SK-N-SH (cell line): ENCODE results near the gene GP1BA. TPM values are rescaled to one million over a fixed set of nuclear protein-coding genes. Genes with fewer than 3 reads are reported as not detected.
A peak's percentile ranks its signal among the peaks of the same experiment; 100 is the strongest.

ENCODE experiments used
- CTCF ChIA-PET: fragments of 300-600, 350-600 bp; formaldehyde crosslinking; extraction: SDS; loops from one replicate; lab custom pipeline; 2021; lab: Yijun Ruan, JAX
- POLR2A ChIA-PET: fragments of 350-600 bp; sonication (Branson Sonifier 250); formaldehyde crosslinking; extraction: SDS; loops from one replicate; lab custom pipeline; 2020; ENCODE audit warnings: antibody characterized with exemption, inconsistent platforms; lab: Yijun Ruan, JAX
- DNase-seq: peaks from one replicate; pipeline ENCODE4 v3.0.0; 2012
- H2AFZ ChIP-seq: fragments of 200-600 bp; sonication (generic); 2 replicates; pipeline ENCODE4 v1.8.1; 2016; ENCODE audit warnings: antibody characterized with exemption, mild to moderate bottlenecking, low read depth
- H3F3A ChIP-seq: fragments of 200-600 bp; sonication (generic); replicated peaks from 2 replicates; pipeline ENCODE3; 2016; ENCODE audit warnings: antibody characterized with exemption, mild to moderate bottlenecking; ENCODE audit not compliant: insufficient read depth
- H3K27ac ChIP-seq, 2 experiments: fragments of 200-500 bp in 1 of 2; fragments of 200-600 bp in 1 of 2; sonication (Bioruptor generic) in 1 of 2; sonication (generic), shearing (Covaris generic) in 1 of 2; 2 replicates each; pipeline versions ENCODE4 v1.5.1 to v1.6.1; 2014 to 2016; ENCODE audit warnings: low read depth in 2 of 2, inconsistent platforms in 1 of 2, low read length in 1 of 2, mild to moderate bottlenecking in 1 of 2, mixed read lengths in 1 of 2
- H3K27me3 ChIP-seq: fragments of 200-600 bp; sonication (generic), shearing (Covaris generic); 2 replicates; pipeline ENCODE4 v1.6.1; 2016; ENCODE audit warnings: mixed run types; ENCODE audit not compliant: insufficient read depth
- H3K36me3 ChIP-seq, 2 experiments: fragments of 200-500 bp in 1 of 2; fragments of 200-600 bp in 1 of 2; sonication (Bioruptor generic) in 1 of 2; sonication (generic) in 1 of 2; replicated peaks in 1 of 2; 2 replicates each; pipeline versions ENCODE3 to v1.5.1; 2014 to 2016; ENCODE audit warnings: low read length in 1 of 2, mild to moderate bottlenecking in 1 of 2; ENCODE audit not compliant: insufficient read depth in 2 of 2, control insufficient read depth in 1 of 2
- H3K4me1 ChIP-seq, 2 experiments: fragments of 200-500 bp in 1 of 2; fragments of 200-600 bp in 1 of 2; sonication (Bioruptor generic) in 1 of 2; sonication (generic), shearing (Covaris generic) in 1 of 2; 2 replicates each; pipeline versions ENCODE4 v1.5.1 to v1.6.1; 2014 to 2016; ENCODE audit warnings: low read depth in 1 of 2, low read length in 1 of 2, mixed run types in 1 of 2; ENCODE audit not compliant: insufficient read depth in 2 of 2, control insufficient read depth in 1 of 2
- H3K4me2 ChIP-seq: fragments of 200-600 bp; sonication (generic), shearing (Covaris generic); 2 replicates; pipeline ENCODE4 v1.6.1; 2017; ENCODE audit warnings: mixed run types
- H3K4me3 ChIP-seq, 2 experiments: fragments of 200-500 bp in 1 of 2; fragments of 200-600 bp in 1 of 2; sonication (Bioruptor generic) in 1 of 2; sonication (generic), shearing (Covaris generic) in 1 of 2; 2 replicates each; pipeline versions ENCODE4 v1.5.1 to v1.8.1; 2014 to 2016; ENCODE audit warnings: low read depth in 2 of 2, inconsistent platforms in 1 of 2, low read length in 1 of 2, mild to moderate bottlenecking in 1 of 2, mixed read lengths in 1 of 2, moderate library complexity in 1 of 2
- H3K79me2 ChIP-seq: fragments of 200-600 bp; sonication (generic); 2 replicates; pipeline ENCODE4 v1.8.1; 2017; ENCODE audit warnings: mild to moderate bottlenecking; ENCODE audit not compliant: insufficient read depth
- H3K9ac ChIP-seq: fragments of 200-600 bp; sonication (generic); 2 replicates; pipeline ENCODE4 v1.6.1; 2017; ENCODE audit warnings: mixed run types
- H3K9me2 ChIP-seq: fragments of 200-600 bp; sonication (generic); 2 replicates; pipeline ENCODE4 v1.6.1; 2017; ENCODE audit warnings: mixed run types
- H3K9me3 ChIP-seq: fragments of 200-600 bp; sonication (generic); 2 replicates; pipeline ENCODE4 v1.6.1; 2017; ENCODE audit warnings: mixed run types, mild to moderate bottlenecking, moderate library complexity
- H4K20me1 ChIP-seq: fragments of 200-600 bp; sonication (generic); 2 replicates; pipeline ENCODE4 v1.6.1; 2017; ENCODE audit warnings: mild to moderate bottlenecking, mixed run types; ENCODE audit not compliant: insufficient read depth
- CHD2 ChIP-seq: fragments of 150-350 bp; IDR thresholded peaks from 2 replicates; pipeline ENCODE4 v1.6.1; 2018; ENCODE audit warnings: low read length; ENCODE audit not compliant: partially characterized antibody
- ELF1 ChIP-seq: IDR thresholded peaks from 2 replicates; pipeline ENCODE4 v1.4.0; 2012
- EP300 ChIP-seq, 2 experiments: IDR thresholded peaks; 2 replicates each; pipeline versions ENCODE4 v1.4.0 to v1.6.1; 2012; ENCODE audit warnings: borderline replicate concordance in 1 of 2, low read depth in 1 of 2, low read length in 1 of 2
- FOXJ3 ChIP-seq: sonication (generic); formaldehyde crosslinking; IDR thresholded peaks from 2 replicates; pipeline ENCODE4 v1.5.1; 2020; ENCODE audit warnings: mild to moderate bottlenecking, missing genetic modification reagents
- GATA2 ChIP-seq: sonication (generic); formaldehyde crosslinking; IDR thresholded peaks from 2 replicates; pipeline ENCODE4 v1.5.0; 2020; ENCODE audit warnings: mild to moderate bottlenecking, missing genetic modification reagents
- JUND ChIP-seq: IDR thresholded peaks from 2 replicates; pipeline ENCODE4 v1.4.0; 2012
- MXI1 ChIP-seq: IDR thresholded peaks from 2 replicates; pipeline ENCODE4 v1.6.1; 2012; ENCODE audit warnings: mild to moderate bottlenecking, low read depth, low read length, improper control_type of control experiment
- NRF1 ChIP-seq: IDR thresholded peaks from 2 replicates; pipeline ENCODE4 v1.6.1; 2012; ENCODE audit warnings: low read depth, mild to moderate bottlenecking, low read length
- POLR2AphosphoS5 ChIP-seq: IDR thresholded peaks from 2 replicates; pipeline ENCODE4 v1.6.1; 2012; ENCODE audit warnings: low read depth, low read length
- RCOR1 ChIP-seq: fragments of 150-350 bp; IDR thresholded peaks from 2 replicates; pipeline ENCODE4 v1.6.1; 2017; ENCODE audit warnings: antibody characterized with exemption, low read length
- RFX5 ChIP-seq: IDR thresholded peaks from 2 replicates; pipeline ENCODE4 v1.6.1; 2012; ENCODE audit warnings: mild to moderate bottlenecking, improper control_type of control experiment, low read length
- RXRA ChIP-seq: IDR thresholded peaks from 2 replicates; pipeline ENCODE4 v1.4.0; 2012; ENCODE audit warnings: low read depth, mild to moderate bottlenecking, borderline replicate concordance
- SIN3A ChIP-seq: IDR thresholded peaks from 2 replicates; pipeline ENCODE4 v1.6.1; 2012; ENCODE audit warnings: low read depth, mild to moderate bottlenecking, low read length, moderate library complexity, borderline replicate concordance
- SMC3 ChIP-seq: IDR thresholded peaks from 2 replicates; pipeline ENCODE4 v1.6.1; 2012; ENCODE audit warnings: low read depth, low read length, improper control_type of control experiment
- TAF1 ChIP-seq: IDR thresholded peaks from 2 replicates; pipeline ENCODE4 v1.6.1; 2012; ENCODE audit warnings: low read depth, mild to moderate bottlenecking, low read length, moderate library complexity, borderline replicate concordance
- TCF12 ChIP-seq: IDR thresholded peaks from 2 replicates; pipeline ENCODE4 v1.4.0; 2012
- TEAD4 ChIP-seq: IDR thresholded peaks from 2 replicates; pipeline ENCODE4 v1.4.0; 2012; ENCODE audit warnings: mild to moderate bottlenecking, borderline replicate concordance; ENCODE audit not compliant: insufficient read depth
- YY1 ChIP-seq: IDR thresholded peaks from 2 replicates; pipeline ENCODE4 v1.4.0; 2012; ENCODE audit warnings: low read depth, mild to moderate bottlenecking
- WGBS: methylation state at CpG from one replicate; pipeline ENCODE4 v1.1.6; 2017; ENCODE audit warnings: low lambda C conversion rate; 5-methylcytosine and 5-hydroxymethylcytosine counted together
- polyA plus RNA-seq, 3 experiments: library from polyadenylated mRNA; depleted of rRNA; stranded (reverse); fragments of >200 nt; gene quantifications; 2 replicates each; pipeline ENCODE4 v1.2.3, GENCODE V29; 2012
- TF ChIP-seq, protein P1 (sequence below): fragments of 150-350 bp; IDR thresholded peaks from 2 replicates; pipeline ENCODE4 v1.6.1; 2016; ENCODE audit warnings: mild to moderate bottlenecking, low read depth, low read length
- TF ChIP-seq, protein P2 (sequence below): fragments of 200-600 bp; sonication (generic); IDR thresholded peaks from 2 replicates; pipeline ENCODE4 v1.6.1; 2017; ENCODE audit warnings: antibody characterized with exemption, mild to moderate bottlenecking, moderate library complexity
- TF ChIP-seq, protein P3 (sequence below): IDR thresholded peaks from 2 replicates; pipeline ENCODE4 v1.4.0; 2012; ENCODE audit warnings: low read depth, borderline replicate concordance
- TF ChIP-seq, protein P4 (sequence below): IDR thresholded peaks from 2 replicates; pipeline ENCODE4 v1.4.0; 2012; ENCODE audit warnings: low read depth, borderline replicate concordance
- TF ChIP-seq, protein P5 (sequence below): IDR thresholded peaks from 2 replicates; pipeline ENCODE4 v1.4.0; 2012; ENCODE audit warnings: low read depth

GP1BA gene
- polyA plus RNA-seq, 1 of the 3 experiments (the other 2 are of a cell fraction): not detected

DNA sequence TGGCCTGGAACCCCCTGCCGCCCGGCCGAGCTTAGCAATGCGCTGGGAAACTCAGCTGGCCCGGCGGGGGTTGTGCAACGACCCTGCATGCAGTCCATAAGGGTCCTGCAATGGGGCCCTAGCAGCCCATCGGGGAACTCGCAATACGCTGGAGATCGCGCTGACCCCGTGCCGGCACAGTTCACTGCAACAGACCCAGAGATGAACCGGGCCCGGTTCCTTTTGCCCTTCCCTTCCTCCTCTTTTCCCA, 7.4 kb downstream of the GP1BA start (continued):
- TF ChIP-seq, protein P1, sequence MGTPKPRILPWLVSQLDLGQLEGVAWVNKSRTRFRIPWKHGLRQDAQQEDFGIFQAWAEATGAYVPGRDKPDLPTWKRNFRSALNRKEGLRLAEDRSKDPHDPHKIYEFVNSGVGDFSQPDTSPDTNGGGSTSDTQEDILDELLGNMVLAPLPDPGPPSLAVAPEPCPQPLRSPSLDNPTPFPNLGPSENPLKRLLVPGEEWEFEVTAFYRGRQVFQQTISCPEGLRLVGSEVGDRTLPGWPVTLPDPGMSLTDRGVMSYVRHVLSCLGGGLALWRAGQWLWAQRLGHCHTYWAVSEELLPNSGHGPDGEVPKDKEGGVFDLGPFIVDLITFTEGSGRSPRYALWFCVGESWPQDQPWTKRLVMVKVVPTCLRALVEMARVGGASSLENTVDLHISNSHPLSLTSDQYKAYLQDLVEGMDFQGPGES: no peak
- TF ChIP-seq JUND (no peak), TEAD4 (no peak), RCOR1 (no peak), TCF12 (no peak), FOXJ3 (CRISPR knock-in tag) (no peak), POLR2AphosphoS5 (no peak), NRF1 (no peak)
- TF ChIP-seq, protein P2, sequence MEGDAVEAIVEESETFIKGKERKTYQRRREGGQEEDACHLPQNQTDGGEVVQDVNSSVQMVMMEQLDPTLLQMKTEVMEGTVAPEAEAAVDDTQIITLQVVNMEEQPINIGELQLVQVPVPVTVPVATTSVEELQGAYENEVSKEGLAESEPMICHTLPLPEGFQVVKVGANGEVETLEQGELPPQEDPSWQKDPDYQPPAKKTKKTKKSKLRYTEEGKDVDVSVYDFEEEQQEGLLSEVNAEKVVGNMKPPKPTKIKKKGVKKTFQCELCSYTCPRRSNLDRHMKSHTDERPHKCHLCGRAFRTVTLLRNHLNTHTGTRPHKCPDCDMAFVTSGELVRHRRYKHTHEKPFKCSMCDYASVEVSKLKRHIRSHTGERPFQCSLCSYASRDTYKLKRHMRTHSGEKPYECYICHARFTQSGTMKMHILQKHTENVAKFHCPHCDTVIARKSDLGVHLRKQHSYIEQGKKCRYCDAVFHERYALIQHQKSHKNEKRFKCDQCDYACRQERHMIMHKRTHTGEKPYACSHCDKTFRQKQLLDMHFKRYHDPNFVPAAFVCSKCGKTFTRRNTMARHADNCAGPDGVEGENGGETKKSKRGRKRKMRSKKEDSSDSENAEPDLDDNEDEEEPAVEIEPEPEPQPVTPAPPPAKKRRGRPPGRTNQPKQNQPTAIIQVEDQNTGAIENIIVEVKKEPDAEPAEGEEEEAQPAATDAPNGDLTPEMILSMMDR: no peak
- TF ChIP-seq, protein P3, sequence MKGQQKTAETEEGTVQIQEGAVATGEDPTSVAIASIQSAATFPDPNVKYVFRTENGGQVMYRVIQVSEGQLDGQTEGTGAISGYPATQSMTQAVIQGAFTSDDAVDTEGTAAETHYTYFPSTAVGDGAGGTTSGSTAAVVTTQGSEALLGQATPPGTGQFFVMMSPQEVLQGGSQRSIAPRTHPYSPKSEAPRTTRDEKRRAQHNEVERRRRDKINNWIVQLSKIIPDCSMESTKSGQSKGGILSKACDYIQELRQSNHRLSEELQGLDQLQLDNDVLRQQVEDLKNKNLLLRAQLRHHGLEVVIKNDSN: no peak

DNA sequence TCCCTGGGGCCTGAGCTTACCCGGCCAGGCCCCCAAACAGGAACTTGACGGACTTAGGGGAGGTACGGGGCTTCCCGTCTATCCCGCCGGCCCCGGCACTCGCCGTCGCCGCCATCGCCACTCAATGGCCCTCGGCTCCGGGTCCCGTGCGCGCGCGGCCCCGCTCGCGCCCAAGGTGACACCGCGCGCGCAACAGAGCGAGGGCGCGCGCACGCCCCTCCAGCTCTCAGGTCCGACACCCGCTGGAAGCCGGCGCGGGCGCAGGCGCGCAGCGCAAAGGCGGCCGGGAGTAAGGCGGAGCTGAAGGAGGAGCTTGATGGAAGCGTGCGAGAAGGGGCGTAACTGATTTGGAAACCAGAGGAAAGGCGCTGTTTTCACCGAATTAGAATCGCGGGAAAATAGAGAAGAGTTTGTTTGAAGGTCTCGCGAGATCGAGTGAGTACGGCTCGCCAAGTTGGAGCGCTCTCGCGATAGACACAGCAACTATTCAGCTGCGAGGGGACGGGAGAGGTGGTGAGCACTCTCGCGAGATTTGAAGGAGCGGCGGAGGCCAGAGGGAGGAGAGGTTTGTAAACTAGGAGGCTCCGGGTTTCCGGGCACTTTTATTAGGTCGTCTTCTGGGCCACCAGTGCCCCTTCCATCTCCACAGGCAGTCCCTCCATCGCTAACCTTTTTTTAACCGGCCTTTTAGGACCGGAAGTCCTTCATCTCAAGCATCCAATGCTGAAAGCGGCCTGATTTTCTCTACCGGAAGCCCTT, 7.9 kb downstream of the GP1BA start, which contains the start of the genes RNF167 and SLC25A11:
TSS of gene RNF167 (plus strand) at position 473 of the 759 bp plus-strand sequence. CDS start 642 bp downstream, outside the sequence.
TSS of gene SLC25A11 (minus strand) at position 251 of the 759 bp plus-strand sequence. CDS start at position 115, 136 bp downstream.
- Histone ChIP-seq H3K36me3 (peaks cover 30 to 35% of the 10 kb centered on the region in 2 experiments), H3K27me3 (no peaks in the 10 kb centered on the region), H3K79me2 (peaks cover 63% of the 10 kb centered on the region), H3K4me3 (peak within 1 kb of the TSS; percentile 80 to 86), H3K4me2 (peak within 1 kb of the TSS; percentile 98), H3K9ac (peak within 1 kb of the TSS; percentile 83), H4K20me1 (peaks cover 19% of the 10 kb centered on the region), H3K9me2 (no peaks in the 10 kb centered on the region), H3K27ac (peak within 1 kb of the TSS; percentile 94 to 98)
- peak; percentile 98 for DNase-seq
- under 1% methylated on average over 56 of the region's 72 CpGs for WGBS
- TF ChIP-seq, protein P4, sequence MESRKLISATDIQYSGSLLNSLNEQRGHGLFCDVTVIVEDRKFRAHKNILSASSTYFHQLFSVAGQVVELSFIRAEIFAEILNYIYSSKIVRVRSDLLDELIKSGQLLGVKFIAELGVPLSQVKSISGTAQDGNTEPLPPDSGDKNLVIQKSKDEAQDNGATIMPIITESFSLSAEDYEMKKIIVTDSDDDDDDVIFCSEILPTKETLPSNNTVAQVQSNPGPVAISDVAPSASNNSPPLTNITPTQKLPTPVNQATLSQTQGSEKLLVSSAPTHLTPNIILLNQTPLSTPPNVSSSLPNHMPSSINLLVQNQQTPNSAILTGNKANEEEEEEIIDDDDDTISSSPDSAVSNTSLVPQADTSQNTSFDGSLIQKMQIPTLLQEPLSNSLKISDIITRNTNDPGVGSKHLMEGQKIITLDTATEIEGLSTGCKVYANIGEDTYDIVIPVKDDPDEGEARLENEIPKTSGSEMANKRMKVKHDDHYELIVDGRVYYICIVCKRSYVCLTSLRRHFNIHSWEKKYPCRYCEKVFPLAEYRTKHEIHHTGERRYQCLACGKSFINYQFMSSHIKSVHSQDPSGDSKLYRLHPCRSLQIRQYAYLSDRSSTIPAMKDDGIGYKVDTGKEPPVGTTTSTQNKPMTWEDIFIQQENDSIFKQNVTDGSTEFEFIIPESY: peak; percentile 99
- TF ChIP-seq MXI1 (peak; percentile 84), ELF1 (no peak; the same call in 1 of the 2 replicates), TEAD4 (no peak), RXRA (no peak), JUND (no peak), EP300 (IDR thresholded peaks at IDR 0.05; ENCODE audit: borderline replicate concordance in 1 of 2, low read depth in 1 of 2, low read length in 1 of 2) (no peak), NRF1 (peak; percentile 93), POLR2AphosphoS5 (peak; percentile 64; the same call in 1 of the 2 replicates), YY1 (0 out of 2 replicates have a peak, but pooled peaks have one; percentile 49), SMC3 (no peak), CHD2 (peak; percentile 99), GATA2 (CRISPR knock-in tag) (no peak), SIN3A (peak; percentile 99), RFX5 (no peak), TAF1 (peak; percentile 46)
- TF ChIP-seq, protein P5, sequence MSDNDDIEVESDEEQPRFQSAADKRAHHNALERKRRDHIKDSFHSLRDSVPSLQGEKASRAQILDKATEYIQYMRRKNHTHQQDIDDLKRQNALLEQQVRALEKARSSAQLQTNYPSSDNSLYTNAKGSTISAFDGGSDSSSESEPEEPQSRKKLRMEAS: no peak
- TF ChIP-seq, protein P1: no peak
- TF ChIP-seq, all 33 proteins: peak for 8
- Histone ChIP-seq H3F3A (peaks cover 42% of the 10 kb centered on the region), H3K9me3 (no peaks in the 10 kb centered on the region), H2AFZ (peak within 1 kb of the TSS; percentile 74), H3K4me1 (peaks cover 16 to 27% of the 10 kb centered on the region in 2 experiments; a peak in 3 of 4 replicates)
- ChIA-PET CTCF (interaction anchor here (1.0 to 3.9 kb wide), 8 partner anchors 9 to 122 kb away, joined by 3 to 29 read pairs (median 3); partner anchors contain the start of genes CHRNE, PFN1 and SPAG7), POLR2A (interaction anchor here (0.8 to 2.0 kb wide), 6 partner anchors 12 to 40 kb away, joined by 3 to 35 read pairs (median 10); partner anchors contain the start of genes ENO3 and SPAG7)
